Ishikawa (cell line): Measurements from ENCODE around the gene SPRED2.

Experiments
- CEBPB ChIP-seq: IDR thresholded peaks from 2 replicates; pipeline ENCODE4 v1.6.1; 2012
- CREB1 ChIP-seq: IDR thresholded peaks from 2 replicates; pipeline ENCODE4 v1.6.1; 2012; ENCODE audit warnings: low read depth
- EP300 ChIP-seq: IDR thresholded peaks from 2 replicates; pipeline ENCODE4 v1.6.1; 2012; ENCODE audit warnings: borderline replicate concordance
- FOXM1 ChIP-seq: IDR thresholded peaks from 2 replicates; pipeline ENCODE4 v1.6.1; 2012; ENCODE audit warnings: low read depth, borderline replicate concordance
- MAX ChIP-seq: IDR thresholded peaks from 2 replicates; pipeline ENCODE4 v1.6.1; 2012
- RAD21 ChIP-seq: IDR thresholded peaks from 2 replicates; pipeline ENCODE4 v1.6.1; 2012; ENCODE audit warnings: low read depth
- TAF1 ChIP-seq: IDR thresholded peaks from 2 replicates; pipeline ENCODE4 v1.6.1; 2012; ENCODE audit warnings: low read depth, mild to moderate bottlenecking
- TCF12 ChIP-seq: IDR thresholded peaks from 2 replicates; pipeline ENCODE4 v1.6.1; 2012; ENCODE audit warnings: low read depth
- TEAD4 ChIP-seq: IDR thresholded peaks from 2 replicates; pipeline ENCODE4 v1.6.1; 2012
- YY1 ChIP-seq: IDR thresholded peaks from 2 replicates; pipeline ENCODE4 v1.6.1; 2012; ENCODE audit warnings: low read depth
- TF ChIP-seq, protein P1 (sequence below): IDR thresholded peaks from 2 replicates; pipeline ENCODE4 v1.6.1; 2012; ENCODE audit warnings: low read depth, mild to moderate bottlenecking

DNA sequence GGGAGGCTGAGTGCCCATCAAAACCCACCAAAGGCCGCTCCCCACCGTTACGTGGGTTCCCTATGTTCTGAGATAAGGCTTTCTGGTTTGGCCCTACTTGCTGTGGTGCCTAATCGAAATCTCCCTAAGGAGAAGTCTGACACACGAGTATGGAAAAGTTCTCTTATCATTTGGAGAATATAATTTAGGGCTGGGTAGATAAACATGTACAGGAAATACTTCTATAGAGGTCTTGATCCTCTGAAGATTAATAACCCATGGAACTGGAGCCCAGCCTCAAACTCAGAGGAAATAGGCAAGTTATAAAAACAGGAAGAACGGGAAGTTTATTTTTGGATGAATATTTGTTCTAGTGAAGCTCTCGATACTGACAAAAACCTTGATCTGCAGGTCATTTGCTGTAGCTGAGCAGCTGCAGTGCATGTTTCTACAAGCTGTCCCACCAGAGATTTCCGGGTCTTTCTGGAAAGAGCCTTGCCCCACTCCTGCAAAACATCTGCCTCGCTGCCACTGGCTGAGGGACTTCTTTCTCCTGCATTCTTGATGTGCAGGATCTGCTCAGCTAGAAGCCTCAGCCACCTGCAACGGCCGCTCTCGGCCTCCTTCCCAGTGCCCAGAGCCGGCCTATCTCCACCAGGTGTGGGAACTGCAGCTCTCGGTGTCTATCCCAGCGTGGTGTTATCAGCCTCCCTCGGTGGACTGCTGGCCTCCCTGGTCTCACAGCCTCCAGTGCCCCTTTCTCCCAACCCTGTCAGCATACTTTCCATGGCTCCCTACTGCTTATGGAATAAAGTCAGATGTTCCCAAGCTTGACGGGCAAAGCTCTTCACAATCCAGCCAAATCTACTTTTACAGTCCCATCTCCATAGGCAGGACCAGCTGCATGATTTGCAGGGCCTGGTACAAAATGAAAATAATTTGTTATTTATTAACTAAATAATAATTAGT is 48.6 kb downstream of the SPRED2 start:
- TF ChIP-seq CEBPB (no peak), TEAD4 (no peak), TAF1 (no peak), MAX (no peak), CREB1 (no peak), FOXM1 (no peak), TCF12 (no peak), RAD21 (no peak), YY1 (no peak), EP300 (no peak)
- TF ChIP-seq, protein P1, sequence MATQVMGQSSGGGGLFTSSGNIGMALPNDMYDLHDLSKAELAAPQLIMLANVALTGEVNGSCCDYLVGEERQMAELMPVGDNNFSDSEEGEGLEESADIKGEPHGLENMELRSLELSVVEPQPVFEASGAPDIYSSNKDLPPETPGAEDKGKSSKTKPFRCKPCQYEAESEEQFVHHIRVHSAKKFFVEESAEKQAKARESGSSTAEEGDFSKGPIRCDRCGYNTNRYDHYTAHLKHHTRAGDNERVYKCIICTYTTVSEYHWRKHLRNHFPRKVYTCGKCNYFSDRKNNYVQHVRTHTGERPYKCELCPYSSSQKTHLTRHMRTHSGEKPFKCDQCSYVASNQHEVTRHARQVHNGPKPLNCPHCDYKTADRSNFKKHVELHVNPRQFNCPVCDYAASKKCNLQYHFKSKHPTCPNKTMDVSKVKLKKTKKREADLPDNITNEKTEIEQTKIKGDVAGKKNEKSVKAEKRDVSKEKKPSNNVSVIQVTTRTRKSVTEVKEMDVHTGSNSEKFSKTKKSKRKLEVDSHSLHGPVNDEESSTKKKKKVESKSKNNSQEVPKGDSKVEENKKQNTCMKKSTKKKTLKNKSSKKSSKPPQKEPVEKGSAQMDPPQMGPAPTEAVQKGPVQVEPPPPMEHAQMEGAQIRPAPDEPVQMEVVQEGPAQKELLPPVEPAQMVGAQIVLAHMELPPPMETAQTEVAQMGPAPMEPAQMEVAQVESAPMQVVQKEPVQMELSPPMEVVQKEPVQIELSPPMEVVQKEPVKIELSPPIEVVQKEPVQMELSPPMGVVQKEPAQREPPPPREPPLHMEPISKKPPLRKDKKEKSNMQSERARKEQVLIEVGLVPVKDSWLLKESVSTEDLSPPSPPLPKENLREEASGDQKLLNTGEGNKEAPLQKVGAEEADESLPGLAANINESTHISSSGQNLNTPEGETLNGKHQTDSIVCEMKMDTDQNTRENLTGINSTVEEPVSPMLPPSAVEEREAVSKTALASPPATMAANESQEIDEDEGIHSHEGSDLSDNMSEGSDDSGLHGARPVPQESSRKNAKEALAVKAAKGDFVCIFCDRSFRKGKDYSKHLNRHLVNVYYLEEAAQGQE: no peak
